Measurements from ENCODE around the gene TREML4. TPM values are rescaled to one million over a fixed set of nuclear protein-coding genes. Genes with fewer than 3 reads are reported as not detected.
"Not testable (repeated sequence)": the region's sequence is repeated elsewhere in the genome, so short reads cannot be mapped to it uniquely, and the experiment has no call there.

The TREML4 gene
- polyA plus RNA-seq, 1 donor (not counting 4 experiments of a cell fraction or from before 2014, with no cell fraction given): not detected

DNA sequence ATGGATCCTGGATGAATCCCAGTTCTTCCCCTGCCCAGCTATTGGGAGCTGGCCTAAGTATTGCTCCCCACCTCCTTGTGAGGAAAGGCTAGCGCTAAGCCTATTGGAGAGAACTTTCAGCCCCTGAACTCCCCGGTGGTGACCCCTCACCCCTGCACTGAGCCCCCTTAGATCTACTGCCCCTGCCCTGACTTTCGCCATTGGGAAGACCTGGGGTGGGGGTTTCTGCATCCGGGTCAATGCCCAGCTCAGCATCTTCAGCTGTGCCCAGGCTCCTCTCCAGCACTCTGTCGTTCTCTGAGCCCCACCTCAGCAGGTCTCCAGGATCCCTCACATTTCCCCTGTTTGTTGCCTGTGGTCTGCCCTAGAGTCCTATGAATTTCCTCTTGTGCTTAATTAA lies 9.0 kb downstream of the TREML4 start:
- H3K9me3 ChIP-seq (ENCODE audit: control insufficient read depth, low read depth, low read length): no peaks in the 10 kb centered on the region
- dilution Hi-C loops (cut with MboI; ENCODE audit: extremely low pct_ligation_motif_present, low sequenced_read_pairs): no loop called here
- H3K9me1 ChIP-seq (ENCODE audit: control insufficient read depth, extremely low read depth, insufficient read depth, low read length): no peaks in the 10 kb centered on the region
- FAIRE-seq (no peak), DNase-seq (ENCODE audit: low read depth, low spot score) (no peak)
- H3K27ac ChIP-seq (ENCODE audit: control insufficient read depth, insufficient read depth, low read length): no peak overlapping the region
- H3K9ac ChIP-seq (ENCODE audit: control insufficient read depth, extremely low read depth, insufficient read depth, low read length): no peak overlapping the region
- H4K20me1 ChIP-seq (ENCODE audit: control insufficient read depth, extremely low read depth, insufficient read depth, low read length): no peaks in the 10 kb centered on the region
- no peak overlapping the region for H3K4me2 ChIP-seq (ENCODE audit: control insufficient read depth, extremely low read depth, insufficient read depth, low read depth, low read length)
- no peaks in the 10 kb centered on the region for H3K4me1 ChIP-seq (ENCODE audit: control insufficient read depth, extremely low read depth, insufficient read depth, low read length)
- TF ChIP-seq, protein P1, sequence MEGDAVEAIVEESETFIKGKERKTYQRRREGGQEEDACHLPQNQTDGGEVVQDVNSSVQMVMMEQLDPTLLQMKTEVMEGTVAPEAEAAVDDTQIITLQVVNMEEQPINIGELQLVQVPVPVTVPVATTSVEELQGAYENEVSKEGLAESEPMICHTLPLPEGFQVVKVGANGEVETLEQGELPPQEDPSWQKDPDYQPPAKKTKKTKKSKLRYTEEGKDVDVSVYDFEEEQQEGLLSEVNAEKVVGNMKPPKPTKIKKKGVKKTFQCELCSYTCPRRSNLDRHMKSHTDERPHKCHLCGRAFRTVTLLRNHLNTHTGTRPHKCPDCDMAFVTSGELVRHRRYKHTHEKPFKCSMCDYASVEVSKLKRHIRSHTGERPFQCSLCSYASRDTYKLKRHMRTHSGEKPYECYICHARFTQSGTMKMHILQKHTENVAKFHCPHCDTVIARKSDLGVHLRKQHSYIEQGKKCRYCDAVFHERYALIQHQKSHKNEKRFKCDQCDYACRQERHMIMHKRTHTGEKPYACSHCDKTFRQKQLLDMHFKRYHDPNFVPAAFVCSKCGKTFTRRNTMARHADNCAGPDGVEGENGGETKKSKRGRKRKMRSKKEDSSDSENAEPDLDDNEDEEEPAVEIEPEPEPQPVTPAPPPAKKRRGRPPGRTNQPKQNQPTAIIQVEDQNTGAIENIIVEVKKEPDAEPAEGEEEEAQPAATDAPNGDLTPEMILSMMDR (optimal IDR thresholded peaks at IDR 0.05 in 1 of 3, IDR thresholded peaks at IDR 0.05 in 1 of 3, conservative IDR thresholded peaks at IDR 0.05 in 1 of 3; ENCODE audit: extremely low read depth in 1 of 3, insufficient read depth in 2 of 3, low read length in 3 of 3): no peak
- TF ChIP-seq EZH2 (IDR thresholded peaks at IDR 0.05; ENCODE audit: low read length): no peak
- no peak overlapping the region for H3K4me3 ChIP-seq (ENCODE audit: control insufficient read depth in 2 of 3, extremely low read depth in 1 of 3, insufficient read depth in 2 of 3, low read depth in 1 of 3, low read length in 3 of 3)
- H3K27me3 ChIP-seq (ENCODE audit: control insufficient read depth, extremely low read depth, insufficient read depth, low read length): peaks cover 33% of the 10 kb centered on the region
- no peak overlapping the region for H2AFZ ChIP-seq (ENCODE audit: control insufficient read depth, low read length)
- H3K79me2 ChIP-seq (ENCODE audit: control insufficient read depth, insufficient read depth, low read length): no peaks in the 10 kb centered on the region
- no peaks in the 10 kb centered on the region for H3K36me3 ChIP-seq (ENCODE audit: control insufficient read depth in 2 of 2, extremely low read depth in 1 of 2, insufficient read depth in 2 of 2, low read length in 2 of 2)

DNA sequence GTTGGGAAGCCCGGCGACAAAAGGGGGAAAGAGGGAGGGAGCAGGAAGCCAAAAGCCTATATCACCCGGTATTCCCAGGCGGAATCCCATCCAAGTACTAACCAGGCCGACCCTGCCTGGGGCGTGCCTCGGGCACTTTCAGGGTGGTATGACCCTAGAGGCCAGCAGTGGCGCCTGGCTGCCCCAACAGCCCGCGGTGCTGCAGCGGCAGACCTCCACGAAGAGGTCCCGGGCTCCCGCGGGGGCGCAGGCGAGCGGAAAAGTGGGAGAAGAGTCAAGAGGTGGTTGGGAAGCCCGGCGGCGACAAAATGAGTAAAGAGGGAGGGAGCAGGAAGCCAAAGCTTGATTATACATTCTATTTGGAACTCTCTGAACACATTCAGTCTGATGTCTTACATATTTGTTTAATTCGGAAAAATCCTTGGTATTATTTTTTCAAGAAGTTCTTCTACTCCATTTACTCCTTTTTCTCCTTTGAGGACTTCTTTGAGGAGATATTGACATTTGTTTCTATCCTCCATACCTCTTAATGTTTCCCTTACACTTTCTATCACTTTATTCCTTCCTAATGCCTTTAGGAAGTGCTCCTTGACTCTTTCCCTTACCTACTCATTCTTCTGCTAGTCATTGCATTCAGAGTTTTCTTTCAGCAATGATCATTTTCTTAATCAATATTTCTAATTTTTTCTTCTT lies 11.5 kb downstream of the TREML4 start:
- Histone ChIP-seq H3K79me2 (ENCODE audit: control insufficient read depth, insufficient read depth, low read length) (no peaks in the 10 kb centered on the region), H3K9ac (ENCODE audit: control insufficient read depth, extremely low read depth, insufficient read depth, low read length) (no peak overlapping the region), H3K27ac (ENCODE audit: control insufficient read depth, insufficient read depth, low read length) (no peak overlapping the region), H3K4me3 (ENCODE audit: control insufficient read depth in 2 of 3, extremely low read depth in 1 of 3, insufficient read depth in 2 of 3, low read depth in 1 of 3, low read length in 3 of 3) (no peak overlapping the region), H3K9me1 (ENCODE audit: control insufficient read depth, extremely low read depth, insufficient read depth, low read length) (no peaks in the 10 kb centered on the region), H3K4me1 (ENCODE audit: control insufficient read depth, extremely low read depth, insufficient read depth, low read length) (no peaks in the 10 kb centered on the region), H3K9me3 (ENCODE audit: control insufficient read depth, low read depth, low read length) (no peaks in the 10 kb centered on the region), H2AFZ (ENCODE audit: control insufficient read depth, low read length) (no peak overlapping the region), H3K36me3 (ENCODE audit: control insufficient read depth in 2 of 2, extremely low read depth in 1 of 2, insufficient read depth in 2 of 2, low read length in 2 of 2) (no peaks in the 10 kb centered on the region), H3K4me2 (ENCODE audit: control insufficient read depth, extremely low read depth, insufficient read depth, low read depth, low read length) (no peak overlapping the region), H3K27me3 (ENCODE audit: control insufficient read depth, extremely low read depth, insufficient read depth, low read length) (peaks cover 42% of the 10 kb centered on the region), H4K20me1 (ENCODE audit: control insufficient read depth, extremely low read depth, insufficient read depth, low read length) (no peaks in the 10 kb centered on the region)
- DNase-seq (ENCODE audit: low read depth, low spot score) (no peak), FAIRE-seq (no peak)
- TF ChIP-seq, protein P1 (optimal IDR thresholded peaks at IDR 0.05 in 1 of 3, IDR thresholded peaks at IDR 0.05 in 1 of 3, conservative IDR thresholded peaks at IDR 0.05 in 1 of 3; ENCODE audit: extremely low read depth in 1 of 3, insufficient read depth in 2 of 3, low read length in 3 of 3): no peak
- peak; percentile 89 for TF ChIP-seq EZH2 (IDR thresholded peaks at IDR 0.05; ENCODE audit: low read length)
- dilution Hi-C loops (cut with MboI; ENCODE audit: extremely low pct_ligation_motif_present, low sequenced_read_pairs): no loop called here

DNA sequence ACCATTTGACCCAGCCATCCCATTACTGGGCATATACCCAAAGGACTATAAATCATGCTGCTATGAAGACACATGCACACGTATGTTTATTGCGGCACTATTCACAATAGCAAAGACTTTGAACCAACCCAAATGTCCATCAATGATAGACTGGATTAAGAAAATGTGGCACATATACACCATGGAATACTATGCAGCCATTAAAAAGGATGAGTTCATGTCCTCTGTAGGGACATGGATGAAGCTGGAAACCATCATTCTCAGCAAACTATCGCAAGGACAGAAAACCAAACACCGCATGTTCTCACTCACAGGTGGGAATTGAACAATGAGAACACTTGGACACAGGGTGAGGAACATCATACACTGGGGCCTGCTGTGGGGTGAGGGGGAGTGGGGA lies 18.4 kb downstream of the TREML4 start:
- H3K4me2 ChIP-seq (ENCODE audit: control insufficient read depth, extremely low read depth, insufficient read depth, low read depth, low read length); DNase-seq (ENCODE audit: low read depth, low spot score); H3K9ac ChIP-seq (ENCODE audit: control insufficient read depth, extremely low read depth, insufficient read depth, low read length); H3K79me2 ChIP-seq (ENCODE audit: control insufficient read depth, insufficient read depth, low read length); H4K20me1 ChIP-seq (ENCODE audit: control insufficient read depth, extremely low read depth, insufficient read depth, low read length); H3K9me3 ChIP-seq (ENCODE audit: control insufficient read depth, low read depth, low read length); dilution Hi-C loops (cut with MboI; ENCODE audit: extremely low pct_ligation_motif_present, low sequenced_read_pairs); H3K36me3 ChIP-seq (ENCODE audit: control insufficient read depth in 2 of 2, extremely low read depth in 1 of 2, insufficient read depth in 2 of 2, low read length in 2 of 2); FAIRE-seq; H3K27ac ChIP-seq (ENCODE audit: control insufficient read depth, insufficient read depth, low read length); H3K9me1 ChIP-seq (ENCODE audit: control insufficient read depth, extremely low read depth, insufficient read depth, low read length); H3K4me1 ChIP-seq (ENCODE audit: control insufficient read depth, extremely low read depth, insufficient read depth, low read length); H3K4me3 ChIP-seq (ENCODE audit: control insufficient read depth in 2 of 3, extremely low read depth in 1 of 3, insufficient read depth in 2 of 3, low read depth in 1 of 3, low read length in 3 of 3); H2AFZ ChIP-seq (ENCODE audit: control insufficient read depth, low read length): not testable (repeated sequence)
- H3K27me3 ChIP-seq (ENCODE audit: control insufficient read depth, extremely low read depth, insufficient read depth, low read length): peaks cover 21% of the 10 kb centered on the region

All from keratinocyte (primary cell).